Measurements from ENCODE around the gene PTOV1.

DNA sequence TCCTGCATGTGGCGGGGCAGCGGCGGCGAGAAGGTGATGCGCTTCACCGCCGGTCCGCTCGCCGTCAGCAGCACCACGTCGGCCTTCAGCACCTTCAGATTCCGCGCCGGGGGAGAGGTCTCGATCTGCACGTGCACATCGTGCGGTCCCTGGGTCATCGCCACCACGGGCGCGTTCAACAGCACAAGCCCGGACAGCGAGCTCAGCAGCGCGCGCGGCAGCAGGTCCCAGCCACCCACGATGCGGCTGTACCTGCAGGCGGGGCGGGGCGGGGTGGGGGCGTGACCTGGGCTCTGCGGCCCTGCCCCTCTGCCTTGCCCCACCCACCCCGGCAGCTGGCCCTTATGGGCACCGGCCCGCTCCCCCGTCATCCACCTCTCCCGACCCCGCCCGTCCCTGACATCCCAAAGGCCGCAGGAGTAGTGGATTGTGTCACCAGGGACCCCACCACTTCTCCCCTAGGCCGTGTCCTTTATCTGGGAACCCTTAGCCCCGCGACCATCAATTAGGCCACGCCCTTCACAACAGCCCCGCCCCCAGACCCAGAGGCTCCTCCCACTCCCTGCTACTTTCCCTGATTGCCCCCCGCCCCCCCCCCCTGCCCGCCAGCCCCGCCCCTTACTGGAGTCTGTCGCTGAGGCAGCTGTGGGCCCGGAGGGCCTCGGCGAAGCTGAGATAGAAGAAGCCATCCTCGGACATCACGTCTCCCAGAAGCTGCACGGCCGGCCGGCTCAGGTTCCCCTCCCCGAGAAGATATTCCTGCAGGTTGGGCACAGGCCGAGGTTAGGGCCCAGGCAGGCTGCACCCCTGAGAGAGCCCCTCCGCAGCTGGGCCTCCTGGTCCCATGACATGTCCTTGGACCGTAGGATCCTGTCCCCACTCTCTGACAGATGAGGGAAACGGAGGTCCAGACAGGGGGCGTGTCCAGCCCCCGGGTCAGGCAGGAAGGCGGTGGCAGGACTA, 39.7 kb downstream of the PTOV1 start:
- TF ChIP-seq POLR2AphosphoS2 (IDR thresholded peaks at IDR 0.05; ENCODE audit: low read depth, low read length) (peak; percentile 60), CTCF (IDR thresholded peaks at IDR 0.05 in 2 of 3, conservative IDR thresholded peaks at IDR 0.05 in 1 of 3; ENCODE audit: control insufficient read depth in 2 of 3, extremely low read depth in 1 of 3, insufficient read depth in 1 of 3, low read depth in 3 of 3, low read length in 3 of 3) (no peak), POLR2AphosphoS5 (IDR thresholded peaks at IDR 0.05; ENCODE audit: low read length) (peak; percentile 47; the same call in 1 of the 2 replicates), RAD21 (IDR thresholded peaks at IDR 0.05; ENCODE audit: insufficient read depth, low read depth, low read length) (no peak), SUZ12 (IDR thresholded peaks at IDR 0.05; ENCODE audit: unreplicated experiment) (no peak), KDM1A (IDR thresholded peaks at IDR 0.05; ENCODE audit: borderline replicate concordance) (no peak), ZNF274 (IDR thresholded peaks at IDR 0.05; ENCODE audit: insufficient read depth, insufficient read length) (no peak), REST (IDR thresholded peaks at IDR 0.05; ENCODE audit: low read depth, low read length) (no peak), SP1 (IDR thresholded peaks at IDR 0.05; ENCODE audit: low read depth, low read length) (peak; percentile 2), ZZZ3 (IDR thresholded peaks at IDR 0.05; ENCODE audit: control insufficient read depth, insufficient read length, low read depth) (no peak), POLR2A (IDR thresholded peaks at IDR 0.05; ENCODE audit: low read depth, low read length) (peak; percentile 70)

All from GM12878 (cell line).